Thyroid gland (tissue), 4 donors: ENCODE data around the gene NOS1AP. TPM values are rescaled to one million over a fixed set of nuclear protein-coding genes. Genes with fewer than 3 reads are reported as not detected.

Experiments
- DNase-seq, 2 donors: peaks; one replicate each; pipeline ENCODE4 v3.0.0-alpha.2; 2019
- H3K27ac ChIP-seq, 3 donors: fragments of 200-600 bp; sonication (generic); 1 replicate in 2 of 3; 2 replicates in 1 of 3; pipeline ENCODE4 v1.5.1; 2016 to 2019; ENCODE audit warnings: mild to moderate bottlenecking in 1 of 3, moderate library complexity in 1 of 3
- H3K27me3 ChIP-seq: fragments of 200-600 bp; sonication (generic); one replicate; pipeline ENCODE4 v1.5.1; 2019
- H3K36me3 ChIP-seq, 2 donors: fragments of 200-600 bp; sonication (generic); one replicate each; pipeline ENCODE4 v1.5.1; 2016 to 2019
- H3K4me1 ChIP-seq, 2 donors: fragments of 200-600 bp; sonication (generic); one replicate each; pipeline ENCODE4 v1.5.1; 2017 to 2019
- H3K4me3 ChIP-seq, 3 donors: fragments of 200-600 bp; sonication (generic); replicated peaks in 1 of 3; 1 replicate in 2 of 3; 2 replicates in 1 of 3; pipeline ENCODE4 v1.5.1; 2016; ENCODE audit warnings: mild to moderate bottlenecking in 1 of 3
- H3K9me3 ChIP-seq: fragments of 200-600 bp; sonication (generic); one replicate; pipeline ENCODE4 v1.5.1; 2017
- POLR2A ChIP-seq, 2 donors: fragments of 450-650 bp; IDR thresholded peaks; one replicate each; pipeline ENCODE4 v1.6.1; 2017; ENCODE audit warnings: antibody characterized with exemption in 2 of 2, mild to moderate bottlenecking in 2 of 2, moderate library complexity in 1 of 2
- WGBS, 2 donors: methylation state at CpG; one replicate each; pipeline ENCODE4 v1.1.5; 2017; 5-methylcytosine and 5-hydroxymethylcytosine counted together
- intact Hi-C: fragments of 100-400 bp; cut with DNase I; formaldehyde crosslinking; loops from one replicate; pipeline ENCODE4 v1.15.1; 2023
- total RNA-seq, 4 donors: library from RNA; depleted of rRNA; stranded (reverse); fragments of >200 nt; gene quantifications; one replicate each; pipeline ENCODE4 v1.2.3, GENCODE V29; 2016
- TF ChIP-seq, protein P1 (sequence below), 6 experiments: fragments of 200-600 bp in 3 of 6; fragments of 450-650 bp in 3 of 6; sonication (generic) in 3 of 6; IDR thresholded peaks; one replicate each; pipeline ENCODE4 v1.5.1; 2016 to 2019; ENCODE audit warnings: antibody characterized with exemption in 6 of 6, mild to moderate bottlenecking in 2 of 6, inconsistent platforms in 1 of 6, moderate library complexity in 1 of 6

The NOS1AP gene
- total RNA-seq, 4 donors from 2014 or later, result 0.40 to 2.2 (median 0.54) TPM

DNA sequence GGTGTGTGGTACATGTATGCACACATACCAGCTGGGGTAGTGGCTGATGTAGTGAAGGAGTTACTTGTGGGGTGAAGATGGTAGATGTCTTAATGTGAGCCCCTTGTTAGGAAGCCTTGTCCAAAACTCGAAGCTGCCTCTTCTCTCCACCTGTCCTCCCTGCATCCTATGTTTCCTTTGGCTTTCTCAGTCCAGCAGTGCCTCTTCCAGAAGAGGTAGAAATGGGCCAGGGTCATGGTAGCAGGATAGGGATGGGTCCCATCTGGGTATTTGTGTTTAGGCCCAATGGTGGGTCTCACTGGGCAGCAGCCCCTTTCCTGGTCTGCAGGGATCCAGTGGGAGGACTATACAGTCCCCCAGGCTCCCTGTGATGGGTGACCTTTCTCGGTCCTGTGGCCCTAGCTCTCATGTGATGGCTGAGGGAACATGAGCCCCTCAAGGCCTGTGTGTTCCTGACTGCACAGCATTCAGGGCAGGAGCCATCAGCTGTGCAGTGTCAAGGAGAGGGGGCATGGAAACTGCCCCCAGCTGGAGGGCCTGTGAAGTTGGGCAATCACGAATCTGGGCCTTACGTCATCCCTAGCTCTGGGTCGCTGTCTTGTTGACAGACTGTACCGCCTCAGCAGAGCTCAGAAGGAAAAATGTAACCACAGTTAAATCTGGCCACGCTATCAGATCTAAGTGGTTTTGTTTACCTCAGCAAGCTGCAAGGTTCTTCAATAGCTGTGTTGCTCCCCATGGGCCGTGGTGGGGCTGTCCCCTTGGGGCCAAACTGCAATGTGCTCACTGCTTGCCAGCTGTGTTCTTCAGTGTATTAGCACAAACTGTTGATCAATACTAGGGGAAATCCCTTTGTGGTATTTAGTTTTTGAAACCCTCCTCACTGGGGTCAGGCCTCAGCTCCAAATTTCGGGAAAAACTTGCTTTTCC is 82.7 kb downstream of the NOS1AP start:
- Histone ChIP-seq H3K36me3 (no peaks in the 10 kb centered on the region), H3K9me3 (no peaks in the 10 kb centered on the region), H3K4me3 (no peak overlapping the region), H3K4me1 (no peaks in the 10 kb centered on the region), H3K27me3 (no peaks in the 10 kb centered on the region), H3K27ac (no peak overlapping the region)
- no peak for DNase-seq
- WGBS, 2 donors, result 72 to 79% methylated on average over 9 of the region's 9 CpGs
- intact Hi-C loops, result no loop called here
- TF ChIP-seq, protein P1, sequence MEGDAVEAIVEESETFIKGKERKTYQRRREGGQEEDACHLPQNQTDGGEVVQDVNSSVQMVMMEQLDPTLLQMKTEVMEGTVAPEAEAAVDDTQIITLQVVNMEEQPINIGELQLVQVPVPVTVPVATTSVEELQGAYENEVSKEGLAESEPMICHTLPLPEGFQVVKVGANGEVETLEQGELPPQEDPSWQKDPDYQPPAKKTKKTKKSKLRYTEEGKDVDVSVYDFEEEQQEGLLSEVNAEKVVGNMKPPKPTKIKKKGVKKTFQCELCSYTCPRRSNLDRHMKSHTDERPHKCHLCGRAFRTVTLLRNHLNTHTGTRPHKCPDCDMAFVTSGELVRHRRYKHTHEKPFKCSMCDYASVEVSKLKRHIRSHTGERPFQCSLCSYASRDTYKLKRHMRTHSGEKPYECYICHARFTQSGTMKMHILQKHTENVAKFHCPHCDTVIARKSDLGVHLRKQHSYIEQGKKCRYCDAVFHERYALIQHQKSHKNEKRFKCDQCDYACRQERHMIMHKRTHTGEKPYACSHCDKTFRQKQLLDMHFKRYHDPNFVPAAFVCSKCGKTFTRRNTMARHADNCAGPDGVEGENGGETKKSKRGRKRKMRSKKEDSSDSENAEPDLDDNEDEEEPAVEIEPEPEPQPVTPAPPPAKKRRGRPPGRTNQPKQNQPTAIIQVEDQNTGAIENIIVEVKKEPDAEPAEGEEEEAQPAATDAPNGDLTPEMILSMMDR (IDR thresholded peaks at IDR 0.05), result no peak
- TF ChIP-seq POLR2A (IDR thresholded peaks at IDR 0.05), result no peak

DNA sequence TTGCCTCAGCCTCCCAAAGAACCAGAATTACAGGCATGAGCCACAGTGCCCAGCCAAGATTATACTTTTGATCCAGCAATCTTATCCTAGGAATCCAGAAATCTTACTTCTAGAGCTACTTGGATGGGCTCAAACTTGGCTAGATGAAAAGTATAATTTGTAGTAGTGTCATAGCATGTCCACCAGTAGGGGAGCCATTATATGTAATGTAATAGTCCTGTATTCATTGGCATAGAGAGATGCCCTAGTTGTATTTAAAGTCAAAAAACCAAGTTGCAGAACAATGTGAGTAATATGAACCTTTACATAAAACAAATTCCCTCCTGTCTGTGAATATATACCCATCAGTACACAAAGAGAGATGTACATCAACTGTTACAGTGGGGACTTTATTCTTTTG is 83.9 kb downstream of the NOS1AP start:
- no peaks in the 10 kb centered on the region for H3K9me3 ChIP-seq
- no peaks in the 10 kb centered on the region for H3K36me3 ChIP-seq
- DNase-seq, result no peak
- H3K4me1 ChIP-seq, result no peaks in the 10 kb centered on the region
- intact Hi-C loops, result no loop called here
- TF ChIP-seq, protein P1 (IDR thresholded peaks at IDR 0.05), result no peak
- TF ChIP-seq POLR2A (IDR thresholded peaks at IDR 0.05), result no peak
- no peak overlapping the region for H3K4me3 ChIP-seq
- H3K27ac ChIP-seq, result no peak overlapping the region
- H3K27me3 ChIP-seq, result no peaks in the 10 kb centered on the region

DNA sequence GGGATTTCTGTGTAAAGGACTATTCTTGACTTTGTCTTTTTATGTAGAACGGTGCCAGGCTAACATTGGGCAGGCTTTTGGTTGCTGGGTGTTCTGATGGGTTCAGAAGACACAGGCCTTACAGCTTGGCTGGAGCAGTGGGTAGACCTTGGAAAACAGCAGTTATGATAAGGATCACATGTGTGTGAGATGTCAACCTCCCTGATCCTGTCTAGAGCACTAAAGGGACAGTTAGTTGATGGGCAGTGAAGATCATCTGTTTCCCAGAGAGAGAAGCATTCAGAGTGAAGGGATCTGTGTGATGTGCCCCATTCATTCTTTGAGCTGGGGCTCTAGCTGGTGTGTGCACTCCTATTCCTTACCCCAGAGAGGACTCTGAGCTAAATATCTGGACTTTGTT is 88.0 kb downstream of the NOS1AP start:
- no peak overlapping the region for H3K4me3 ChIP-seq
- intact Hi-C loops, result no loop called here
- H3K9me3 ChIP-seq, result no peaks in the 10 kb centered on the region
- H3K27ac ChIP-seq, result no peak overlapping the region
- TF ChIP-seq, protein P1 (IDR thresholded peaks at IDR 0.05), result no peak
- TF ChIP-seq POLR2A (IDR thresholded peaks at IDR 0.05), result no peak
- H3K36me3 ChIP-seq, result no peaks in the 10 kb centered on the region
- H3K27me3 ChIP-seq, result no peaks in the 10 kb centered on the region
- no peaks in the 10 kb centered on the region for H3K4me1 ChIP-seq
- DNase-seq, result no peak
- 92 to 94% methylated on average over 1 of the region's 1 CpG for WGBS, 2 donors

DNA sequence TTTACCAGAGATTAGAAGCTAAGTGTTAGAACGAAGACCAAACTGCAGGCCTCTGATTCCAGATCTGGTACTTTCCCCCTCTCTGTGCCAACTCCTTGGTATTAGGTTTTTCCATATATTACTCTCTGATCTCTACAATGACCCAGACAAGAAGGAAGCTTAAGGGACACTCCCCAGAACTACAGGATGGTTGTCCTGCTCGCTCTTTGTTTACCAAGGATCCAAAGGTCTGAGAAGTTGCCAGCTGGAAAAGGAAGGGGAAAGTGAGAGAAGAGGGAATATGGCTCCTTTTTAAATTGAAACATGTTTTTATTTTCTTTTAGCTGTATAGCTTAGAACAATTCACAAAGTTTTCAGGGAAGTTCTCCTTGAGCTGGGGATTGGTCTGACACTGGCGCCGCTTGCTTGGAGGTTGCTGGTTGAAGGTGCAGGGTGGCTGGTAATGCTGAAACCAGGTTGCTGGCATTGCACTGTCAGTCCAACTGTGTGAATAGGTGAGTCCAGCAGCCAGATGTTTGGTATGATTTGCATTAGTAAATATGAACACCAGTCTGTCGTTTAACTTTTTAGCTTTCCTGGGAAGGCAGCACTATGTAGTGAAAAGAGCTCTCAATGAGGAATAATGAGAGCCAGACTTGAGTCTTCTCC is 89.3 kb downstream of the NOS1AP start:
- WGBS, 2 donors, result 65% methylated on average over 5 of the region's 5 CpGs
- intact Hi-C loops, result no loop called here
- no peak overlapping the region for H3K27ac ChIP-seq
- no peaks in the 10 kb centered on the region for H3K27me3 ChIP-seq
- no peaks in the 10 kb centered on the region for H3K9me3 ChIP-seq
- no peaks in the 10 kb centered on the region for H3K4me1 ChIP-seq
- no peak for DNase-seq
- H3K4me3 ChIP-seq, result no peak overlapping the region
- TF ChIP-seq, protein P1 (IDR thresholded peaks at IDR 0.05), result no peak
- no peak for TF ChIP-seq POLR2A (IDR thresholded peaks at IDR 0.05)
- no peaks in the 10 kb centered on the region for H3K36me3 ChIP-seq

DNA sequence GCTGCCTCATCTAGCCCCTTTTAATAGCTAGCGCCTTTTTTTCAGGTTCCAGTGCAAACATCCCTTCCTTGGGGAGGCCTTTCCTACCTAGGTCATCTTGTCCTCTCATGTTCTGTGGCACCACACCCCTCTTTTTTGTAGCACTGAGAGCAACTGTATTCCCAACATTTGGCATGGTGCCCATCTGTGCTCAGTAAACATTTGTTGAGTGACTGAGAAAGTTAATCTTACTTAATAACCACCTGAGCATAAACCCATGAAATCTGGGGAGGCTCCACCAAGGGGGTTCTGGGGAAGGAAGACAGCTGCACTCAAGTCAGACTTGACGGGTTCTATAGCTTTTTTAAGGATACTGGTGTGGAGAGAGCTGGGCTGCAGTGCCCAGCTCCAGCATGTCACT is 90.0 kb downstream of the NOS1AP start:
- no peak for DNase-seq

More for the DNA sequence above, 90.0 kb downstream of the NOS1AP start:
- intact Hi-C loops, result no loop called here
- Histone ChIP-seq H3K27ac (no peak overlapping the region), H3K36me3 (no peaks in the 10 kb centered on the region), H3K4me1 (no peaks in the 10 kb centered on the region), H3K27me3 (no peaks in the 10 kb centered on the region), H3K9me3 (no peaks in the 10 kb centered on the region), H3K4me3 (no peak overlapping the region)
- TF ChIP-seq, protein P1 (IDR thresholded peaks at IDR 0.05), result no peak
- TF ChIP-seq POLR2A (IDR thresholded peaks at IDR 0.05), result no peak
- WGBS, 2 donors, result 67 to 83% methylated on average over 2 of the region's 2 CpGs
